Stimulated activated CD4-positive, alpha-beta T cell treated with anti-CD3 and anti-CD28 coated beads, Interleukin-12 subunit alpha, Interleukin-12 subunit beta, amount 100 ng/mL, for 48 hours (primary cell): ENCODE results near the gene PAOX.
"Not testable (repeated sequence)": the region's sequence is repeated elsewhere in the genome, so short reads cannot be mapped to it uniquely, and the experiment has no call there.

Experiments
- DNase-seq, 3 donors: peaks; one replicate each; pipeline ENCODE4 v3.0.0-alpha.2; 2020; ENCODE audit warnings: low read depth in 2 of 3, low spot score in 1 of 3

The PAOX gene

DNA sequence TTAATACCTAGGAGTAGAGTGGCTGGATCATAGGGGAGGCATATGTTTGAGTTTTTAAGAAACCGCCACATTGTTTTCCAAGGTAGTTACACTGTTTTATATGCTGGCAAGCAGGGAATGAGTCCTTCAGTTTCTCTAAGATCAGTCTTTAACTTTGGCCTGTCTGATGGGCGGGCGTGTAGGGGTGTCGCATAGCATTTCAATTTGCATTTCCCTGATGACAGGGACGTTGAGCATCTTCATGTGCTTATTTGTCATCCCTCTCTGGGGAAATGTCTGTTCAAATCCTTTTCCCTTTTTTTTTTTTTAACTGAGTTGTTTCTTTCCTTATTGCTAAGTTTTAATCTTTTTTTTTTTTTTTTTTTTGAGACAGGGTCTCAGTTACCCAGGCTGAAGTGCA is 24.7 kb downstream of the PAOX start:
- no peak for DNase-seq

DNA sequence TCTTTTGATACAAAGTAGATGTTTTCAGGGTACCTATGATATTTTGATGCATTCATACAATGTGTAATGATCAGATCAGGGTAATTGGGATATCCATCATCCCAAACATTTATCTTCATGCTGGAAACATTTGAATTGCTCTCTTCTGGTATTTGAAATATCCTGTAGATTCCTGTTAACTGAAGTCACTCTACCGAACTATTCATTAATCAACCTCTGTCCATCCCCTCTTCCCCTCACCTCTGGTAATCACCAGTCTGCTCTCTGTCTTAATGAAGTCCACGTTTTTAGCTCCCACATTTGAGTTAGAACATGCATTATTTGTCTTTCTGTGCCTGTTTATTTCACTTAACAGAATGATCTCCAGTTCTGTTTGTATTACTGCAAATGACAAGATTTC is 26.2 kb downstream of the PAOX start:
- DNase-seq: no peak

DNA sequence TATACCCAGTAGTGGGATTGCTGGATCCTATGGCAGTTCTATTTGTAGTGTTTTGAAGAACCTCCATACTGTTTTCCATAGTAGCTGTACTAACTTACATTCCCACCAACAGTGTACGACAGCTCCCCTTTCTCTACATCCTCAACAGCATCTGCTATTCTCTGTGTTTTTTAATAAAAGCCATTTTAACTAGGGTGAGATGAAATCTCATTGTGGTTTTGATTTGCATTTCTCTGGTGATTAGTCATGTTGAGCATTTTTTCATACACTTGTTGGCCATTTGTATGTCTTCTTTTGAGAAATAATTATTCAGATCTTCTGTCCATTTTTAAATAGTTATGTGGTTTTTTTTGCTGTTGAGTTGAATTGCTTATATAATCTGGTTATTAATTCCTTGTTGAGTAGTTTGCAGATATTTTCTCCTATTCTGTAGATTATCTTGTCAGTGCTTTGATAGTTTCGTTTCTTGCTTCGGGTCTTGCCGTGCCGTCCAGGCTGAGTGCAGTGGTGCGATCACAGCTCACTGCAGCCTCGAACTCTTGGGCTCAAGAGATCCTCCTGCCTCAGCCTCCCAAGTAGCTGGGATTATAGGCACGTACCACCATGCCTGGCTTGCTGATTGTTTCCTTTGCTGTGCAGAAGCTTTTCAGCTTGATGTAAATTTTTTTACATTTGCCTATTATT is 26.9 kb downstream of the PAOX start:
- DNase-seq: no peak

DNA sequence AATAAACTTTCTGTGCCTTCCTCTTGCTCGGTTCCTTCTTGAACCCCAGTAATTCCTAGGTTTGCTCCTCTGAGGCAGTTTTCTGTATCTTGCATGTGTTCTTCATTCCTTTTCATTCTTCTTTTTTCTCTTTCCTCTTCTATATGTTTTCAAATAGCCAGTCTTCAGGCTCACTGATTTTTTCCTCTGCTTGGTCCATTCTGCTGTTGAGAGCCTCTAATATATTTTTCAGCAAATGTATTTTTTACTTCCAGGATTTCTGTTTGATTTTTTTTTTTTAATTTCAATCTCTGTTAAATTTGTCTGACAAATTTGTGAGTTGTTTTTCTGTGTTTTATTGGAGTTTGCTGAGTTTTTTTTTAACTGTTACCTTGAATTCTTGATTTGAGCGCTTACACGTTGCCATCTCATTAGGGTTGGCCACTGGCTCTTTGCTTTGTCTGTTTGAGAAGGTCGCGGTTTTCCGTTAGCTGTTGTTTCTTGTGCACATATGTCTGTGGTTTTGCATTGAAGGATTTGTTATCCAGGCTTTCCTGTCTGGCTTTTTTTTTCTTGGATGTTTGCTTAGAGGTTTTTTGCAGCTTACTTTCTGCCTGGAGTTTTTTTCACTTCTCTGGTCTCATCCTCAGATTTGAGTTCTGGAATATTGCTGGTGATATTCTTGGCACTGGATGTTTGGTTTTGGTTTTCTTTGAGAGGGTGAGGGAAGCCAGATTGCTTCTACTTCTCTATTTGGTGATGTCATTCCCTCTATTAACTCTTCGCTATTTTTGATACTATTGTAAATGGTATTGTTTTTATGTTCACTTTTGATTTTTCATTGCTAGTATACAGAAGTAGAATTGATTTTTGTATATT is 32.7 kb downstream of the PAOX start:
- DNase-seq: no peak

DNA sequence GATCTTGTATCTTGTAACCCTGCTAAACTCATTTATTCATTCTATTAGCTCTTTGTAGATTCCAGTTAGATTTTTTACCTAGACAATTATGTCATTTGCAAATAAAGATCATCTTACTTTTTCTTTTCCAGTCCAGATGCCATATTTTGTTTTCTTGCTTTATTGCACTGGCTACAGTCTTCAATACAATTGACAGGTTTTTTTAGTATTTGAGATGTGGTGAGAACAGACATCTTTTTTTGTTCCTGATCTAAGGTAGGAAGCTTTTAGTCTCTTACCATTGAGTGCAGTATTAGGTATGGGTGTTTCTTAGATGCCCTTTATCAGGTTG is 33.3 kb downstream of the PAOX start:
- no peak for DNase-seq

DNA sequence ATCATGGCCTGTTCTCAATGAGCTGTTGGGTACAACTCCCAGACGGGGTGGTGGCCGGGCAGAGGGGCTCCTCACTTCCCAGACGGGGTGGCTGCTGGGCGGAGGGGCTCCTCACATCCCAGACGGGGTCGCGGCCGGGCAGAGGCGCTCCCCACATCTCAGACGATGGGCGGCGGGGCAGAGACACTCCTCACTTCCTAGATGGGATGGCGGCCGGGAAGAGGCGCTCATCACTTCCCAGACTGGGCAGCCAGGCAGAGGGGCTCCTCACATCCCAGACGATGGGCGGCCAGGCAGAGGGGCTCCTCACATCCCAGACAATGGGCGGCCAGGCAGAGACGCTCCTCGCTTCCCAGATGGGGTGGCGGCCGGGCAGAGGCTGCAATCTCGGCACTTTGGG is 35.3 kb downstream of the PAOX start:
- not testable (repeated sequence) for DNase-seq

DNA sequence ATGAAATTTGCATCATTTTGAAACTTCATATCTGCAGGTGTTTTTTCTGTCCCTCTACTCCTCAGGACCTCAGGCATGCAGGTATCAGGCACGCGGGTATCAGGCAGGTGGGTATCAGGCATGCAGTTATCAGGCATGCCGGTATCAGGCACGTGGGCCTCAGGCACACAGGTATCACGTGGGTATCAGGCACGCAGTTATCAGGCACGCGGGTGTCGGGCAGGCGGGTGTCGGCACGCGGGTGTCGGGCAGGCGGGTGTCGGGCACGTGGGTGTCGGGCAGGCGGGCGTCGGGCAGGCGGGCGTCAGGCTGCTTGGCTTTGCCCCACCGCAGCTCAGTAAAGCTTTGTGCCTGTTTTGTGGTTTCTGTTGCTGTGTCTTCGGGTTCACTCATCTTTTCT is 36.7 kb downstream of the PAOX start:
- DNase-seq: no peak

DNA sequence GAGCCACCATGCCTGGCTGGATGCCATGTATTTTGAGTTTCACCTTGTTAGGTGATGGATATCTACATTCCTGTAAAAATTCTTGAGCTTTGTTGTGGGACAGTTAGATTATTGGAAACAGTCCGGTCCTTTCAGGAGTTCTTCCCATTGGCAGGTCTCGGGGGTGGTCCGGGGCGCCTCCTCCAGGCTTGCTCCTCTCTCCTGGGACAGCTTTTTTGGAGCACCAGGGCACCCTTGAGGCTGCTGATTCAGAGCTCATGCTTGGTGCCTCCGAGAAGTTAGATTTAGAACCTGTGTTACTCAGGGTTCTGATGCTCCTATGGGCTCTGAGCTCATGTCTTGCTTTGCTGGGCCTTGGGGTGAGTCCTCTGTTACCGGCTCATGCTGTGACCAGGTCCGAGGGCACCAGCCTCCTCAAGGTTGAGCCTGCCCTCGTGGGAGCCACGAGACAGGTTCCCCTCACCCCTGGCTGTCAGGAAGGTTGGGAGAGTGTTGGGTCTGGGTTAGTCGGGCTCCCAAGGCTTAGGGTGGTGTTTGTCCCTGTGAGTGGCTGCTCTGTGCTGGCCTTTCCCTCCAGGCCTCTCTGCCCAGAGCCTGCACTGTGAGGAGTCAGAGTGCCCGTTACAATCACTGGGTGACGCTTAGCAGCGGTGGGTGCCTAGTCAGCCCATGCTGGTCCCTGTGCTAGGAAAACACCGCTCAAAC is 39.4 kb downstream of the PAOX start:
- no peak for DNase-seq

DNA sequence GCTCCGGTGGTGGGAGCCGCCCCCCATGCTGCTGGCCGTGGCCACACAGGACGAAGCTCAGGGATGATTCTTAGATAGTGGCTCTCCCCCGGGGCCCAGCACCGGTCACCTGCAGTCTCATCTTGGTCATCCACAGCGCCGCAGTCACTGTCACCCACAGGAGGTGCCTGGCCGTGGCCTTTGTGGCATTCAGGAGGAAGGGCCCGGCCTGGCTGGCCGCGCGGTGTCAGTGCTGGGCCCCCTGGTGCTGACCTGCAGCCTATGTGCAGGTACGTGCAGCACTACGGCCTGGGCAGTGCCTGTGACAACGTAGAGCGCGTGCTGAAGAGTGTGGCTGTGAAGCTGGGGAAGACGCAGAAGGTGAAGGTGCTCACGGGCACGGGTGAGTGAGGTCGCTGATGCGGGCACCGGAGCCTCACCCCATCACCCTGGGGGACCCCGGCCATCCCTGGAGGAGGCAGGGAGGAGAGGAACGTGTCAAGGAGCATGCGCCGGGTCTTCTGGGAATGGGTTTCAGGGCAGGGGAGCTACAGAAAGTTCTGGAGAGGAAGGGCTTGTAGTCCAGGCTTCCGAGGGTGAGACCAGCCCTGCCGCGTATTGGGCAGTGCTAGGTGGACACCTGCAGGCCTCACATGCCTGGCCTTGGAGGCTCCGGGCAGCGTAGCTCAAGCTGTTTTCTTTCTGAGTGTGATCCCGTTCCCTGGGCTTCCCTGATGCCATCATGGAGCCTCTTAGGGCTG is 40.3 kb downstream of the PAOX start:
- no peak for DNase-seq

DNA sequence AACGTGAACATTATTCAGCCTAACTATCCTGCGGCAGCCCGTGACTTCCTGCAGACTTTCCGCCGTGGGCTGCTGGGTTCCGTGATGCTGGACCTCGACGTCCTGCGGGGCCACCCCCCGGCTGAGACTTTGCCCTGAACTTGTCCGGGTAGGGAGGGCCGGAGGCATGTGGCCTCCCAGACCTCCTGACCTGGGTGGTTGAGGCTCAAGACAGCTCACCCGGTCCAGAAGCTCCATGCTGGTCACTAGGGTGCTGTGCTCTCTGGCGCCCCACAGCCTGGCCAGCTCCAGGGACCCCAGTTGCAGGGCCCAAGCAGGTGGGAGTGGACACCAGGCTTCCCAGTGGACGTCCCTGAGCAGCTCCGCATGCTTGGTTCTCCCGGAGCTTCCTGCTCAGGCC is 41.0 kb downstream of the PAOX start:
- no peak for DNase-seq

DNA sequence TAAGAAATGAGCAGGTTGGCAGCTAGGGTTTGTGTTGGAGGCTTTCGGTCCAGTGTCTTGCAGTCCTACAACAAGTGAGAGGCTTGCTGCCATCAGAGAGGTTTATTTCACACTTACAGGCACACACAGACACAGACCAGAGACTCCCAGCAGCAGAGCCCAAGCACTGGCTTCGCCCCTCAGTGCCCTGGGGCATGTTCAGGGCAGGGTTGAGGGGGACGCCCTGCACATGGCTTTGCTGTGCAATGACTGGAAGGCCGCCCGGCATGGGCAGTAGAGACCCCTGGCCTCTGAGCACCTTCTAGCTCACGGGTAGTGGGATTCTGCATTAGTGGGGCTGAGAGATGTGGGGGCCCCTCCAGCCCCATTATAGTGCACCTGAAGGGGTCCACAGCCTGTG is 41.5 kb downstream of the PAOX start:
- DNase-seq: no peak

DNA sequence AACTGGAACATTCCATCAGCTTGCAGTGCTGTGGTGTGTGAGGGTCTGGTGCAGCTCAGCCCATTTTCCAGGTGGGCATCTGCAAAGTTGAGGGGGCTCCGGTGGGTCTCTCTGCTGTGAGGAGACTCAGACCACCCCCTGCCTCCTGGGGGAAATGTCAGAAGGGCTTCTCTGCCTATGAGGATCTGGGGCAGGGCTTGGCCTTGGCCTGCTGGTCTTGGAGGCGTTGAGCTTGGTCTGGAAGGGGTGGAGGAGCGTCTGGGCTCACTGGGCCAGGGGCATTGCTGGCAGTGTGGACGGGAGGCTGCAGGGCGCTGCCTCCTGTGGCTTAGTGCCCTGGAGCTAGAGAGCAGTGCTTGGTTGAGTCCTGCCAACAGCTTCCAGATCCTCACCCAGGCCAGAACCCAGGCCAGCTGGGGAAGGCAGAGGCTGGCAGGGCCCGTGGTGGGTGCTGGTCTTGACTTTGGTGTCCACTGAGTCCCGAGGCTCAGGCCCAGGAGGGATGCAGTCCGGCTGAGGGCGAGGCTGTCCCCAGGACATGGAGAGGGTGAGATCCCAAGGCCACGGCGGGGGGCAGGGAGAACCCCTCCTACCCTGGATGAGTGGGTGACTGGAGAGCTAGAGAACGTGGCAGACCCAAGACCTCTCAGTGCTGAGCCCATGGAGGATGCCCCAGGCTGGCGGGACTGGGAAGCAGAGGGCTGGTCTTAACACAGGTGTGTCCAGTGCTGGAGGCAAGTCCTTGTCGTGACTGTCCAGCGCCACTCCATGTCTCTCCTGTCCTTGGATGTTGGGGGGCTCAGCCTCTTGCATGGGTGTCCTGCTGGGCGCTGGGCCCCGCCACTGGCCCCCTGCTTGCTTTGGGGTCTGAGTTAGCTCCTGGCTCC is 42.5 kb downstream of the PAOX start:
- DNase-seq: no peak

DNA sequence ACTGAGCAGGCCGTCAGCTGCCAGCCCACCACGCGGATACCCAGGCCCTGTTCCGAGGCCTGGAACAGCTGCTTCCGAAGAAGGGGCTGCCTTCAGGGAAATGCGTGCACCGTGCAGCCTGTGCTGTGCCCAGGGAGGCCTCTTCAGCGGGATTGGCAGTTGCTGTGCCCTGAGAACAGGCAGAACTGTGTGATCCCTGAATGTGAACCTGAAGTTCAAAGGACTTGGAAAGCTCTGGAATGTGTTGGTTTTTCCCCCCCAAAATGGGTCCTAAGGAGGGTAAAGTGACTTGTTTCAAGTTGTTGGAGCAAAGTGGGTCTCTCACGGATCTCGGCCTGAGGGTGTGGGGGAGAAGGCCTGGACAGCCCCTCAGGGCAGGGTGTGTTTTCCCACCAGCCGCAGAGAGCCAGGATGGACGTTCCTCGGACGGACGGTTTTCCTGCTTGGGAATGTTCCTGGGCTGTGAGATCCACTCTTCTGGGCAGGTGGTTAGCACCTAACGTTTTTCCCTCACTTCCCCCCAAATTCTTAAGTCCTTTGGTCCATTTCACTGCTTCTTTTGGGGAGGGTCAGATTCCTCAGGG is 43.3 kb downstream of the PAOX start:
- no peak for DNase-seq

DNA sequence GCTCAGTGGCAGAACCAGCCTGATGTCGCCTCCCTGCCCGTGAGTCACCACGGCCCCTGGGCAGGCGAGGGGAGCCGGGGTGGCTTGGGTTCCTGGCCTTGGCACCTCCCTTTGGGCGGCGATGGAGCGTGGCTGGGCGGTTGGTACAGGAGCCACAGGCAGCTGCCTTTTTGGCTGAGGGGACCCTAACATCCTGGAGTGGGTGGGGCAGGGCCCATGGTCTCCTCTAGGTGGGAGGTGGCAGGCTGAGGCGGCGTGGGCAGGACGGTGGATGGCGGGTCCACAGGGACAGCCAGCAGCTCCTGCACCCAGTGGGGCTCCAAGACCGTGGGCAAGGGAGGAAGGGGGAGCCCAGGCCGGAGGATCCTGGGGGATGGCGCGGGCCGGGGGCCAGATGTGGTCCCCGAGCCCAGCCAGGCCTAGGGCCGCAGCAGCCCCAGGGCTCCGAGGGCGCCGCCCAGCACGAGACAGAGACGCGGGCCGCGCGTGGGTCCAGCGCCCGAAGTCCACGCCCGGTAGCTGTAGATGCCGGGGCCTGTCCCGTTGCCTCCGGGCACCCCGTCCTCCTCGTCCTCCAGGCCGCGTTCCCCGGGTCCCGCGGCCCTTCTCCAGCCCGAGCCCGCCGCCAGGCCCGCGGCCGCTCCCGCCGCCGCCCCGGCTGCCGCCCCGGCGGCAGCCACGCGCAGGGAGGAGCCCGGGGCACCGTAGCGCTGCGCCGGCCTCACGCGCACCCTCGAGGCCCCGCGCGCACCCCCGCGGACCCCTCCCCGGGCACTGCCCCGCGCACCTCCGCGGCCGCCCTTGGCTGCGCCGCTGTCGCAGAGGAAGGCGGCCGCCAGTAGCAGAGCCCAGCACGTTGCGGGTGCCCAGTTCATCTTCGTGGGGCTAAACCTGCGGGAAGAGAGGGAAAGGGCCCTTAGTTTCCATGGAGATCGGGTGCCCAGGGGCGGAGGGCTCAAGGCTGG is 44.0 kb downstream of the PAOX start:
- DNase-seq: no peak

DNA sequence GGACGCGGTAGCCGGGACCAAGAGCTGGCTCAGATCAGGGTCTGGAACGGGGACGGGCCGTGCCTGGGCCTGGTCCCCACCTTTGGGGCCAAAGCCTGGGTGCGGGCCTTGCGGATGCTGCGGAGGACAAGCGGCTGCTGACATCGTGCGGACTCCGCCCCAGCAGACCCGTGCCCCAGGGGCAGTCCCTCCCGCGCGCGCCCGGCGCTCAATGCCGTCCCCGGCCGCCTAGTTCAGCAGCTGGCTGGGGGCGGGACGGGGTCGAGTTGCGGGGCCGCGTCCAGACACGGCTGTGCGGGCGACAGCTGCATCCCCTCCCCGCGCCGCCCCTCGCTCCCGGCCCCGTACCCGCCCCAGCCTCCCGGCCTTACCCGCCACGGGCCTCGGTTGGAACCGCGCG is 45.0 kb downstream of the PAOX start:
- DNase-seq: not testable (repeated sequence)

DNA sequence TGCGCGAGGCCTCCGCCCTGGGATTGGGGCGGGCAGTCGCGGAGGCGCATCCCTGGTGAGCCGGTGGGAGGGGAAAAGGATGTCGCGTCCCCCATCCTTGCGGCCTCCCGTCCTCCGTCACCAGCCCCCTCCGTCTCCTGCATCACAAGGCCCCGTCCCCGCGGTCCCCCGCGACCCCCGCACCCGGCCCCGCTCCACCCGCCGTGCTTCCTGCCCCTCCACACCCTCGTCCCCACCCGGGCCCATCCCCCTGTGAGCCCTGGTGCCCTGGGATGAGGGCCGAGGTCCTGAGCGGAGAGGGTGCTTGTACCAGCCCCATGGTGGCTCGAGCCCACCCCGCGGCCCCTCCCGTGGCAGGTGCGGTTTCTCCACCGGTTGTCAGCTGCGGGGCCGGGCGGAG is 45.5 kb downstream of the PAOX start, which contains the start of gene SPRN:
SPRN (minus strand) TSS at position 25 of the 400 bp plus-strand sequence. CDS start 944 bp downstream, outside the sequence.
- not testable (repeated sequence) for DNase-seq

DNA sequence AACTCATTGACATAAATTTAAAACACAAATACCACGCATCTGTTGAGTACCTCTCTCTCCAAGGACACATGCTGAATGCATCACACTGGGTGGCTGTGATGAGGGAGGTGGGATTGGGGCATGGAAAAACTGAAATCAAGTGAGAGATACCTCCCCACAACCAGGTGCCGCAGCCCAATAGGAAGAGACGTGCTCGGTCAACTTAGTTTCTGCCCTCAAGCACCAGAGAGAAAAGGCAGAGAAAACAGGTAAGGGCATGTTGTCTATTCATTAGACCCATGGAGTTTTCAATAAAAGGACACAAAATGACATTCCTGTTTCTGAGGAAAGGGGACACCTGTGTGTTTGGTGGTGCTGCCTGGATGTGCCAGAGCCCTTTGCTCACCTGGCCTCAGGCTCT is 50.5 kb downstream of the PAOX start:
- DNase-seq: not testable (repeated sequence)

DNA sequence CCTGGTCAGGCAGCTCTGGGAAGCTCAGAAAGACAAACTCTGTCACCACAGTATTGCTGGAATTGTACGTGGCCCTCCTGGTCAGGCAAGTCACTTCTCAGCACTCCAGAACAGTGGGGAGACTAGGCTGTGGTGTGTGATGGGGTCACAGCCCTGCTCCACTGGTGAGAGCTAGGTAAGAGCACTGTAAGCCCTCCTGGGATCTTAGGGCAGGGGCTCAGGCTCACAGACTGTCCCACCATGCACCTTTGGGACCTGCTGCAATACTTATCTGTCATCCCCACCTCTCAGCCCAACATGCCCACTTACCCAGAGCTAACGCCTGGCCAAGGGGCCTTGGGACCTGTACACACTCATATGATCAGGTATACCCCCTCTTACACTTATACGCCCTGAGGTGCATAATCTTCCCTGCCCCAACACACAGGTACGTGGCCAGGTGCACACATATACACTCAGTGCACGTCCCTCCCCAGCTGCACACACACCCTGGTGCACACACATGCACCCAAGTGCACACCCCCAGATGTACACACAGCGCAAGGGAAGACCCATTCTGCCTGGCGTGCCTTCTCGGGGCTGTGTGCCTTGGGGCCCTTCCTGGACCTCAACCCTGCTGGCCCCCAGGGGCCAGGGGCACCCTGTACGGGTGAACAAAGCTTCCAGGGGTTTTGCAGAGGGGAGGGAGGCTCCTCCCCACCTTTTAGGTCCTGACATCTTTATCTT is 53.0 kb downstream of the PAOX start:
- not testable (repeated sequence) for DNase-seq
